NCI-H187 (cell line): ENCODE data around the gene CDKL4.
"Not testable (repeated sequence)": the region's sequence is repeated elsewhere in the genome, so short reads cannot be mapped to it uniquely, and the experiment has no call there.

Experiments
- DNase-seq, 2 experiments: peaks; one replicate each; lab custom pipeline; 2025; lab: John Stamatoyannopoulos, UW

Gene CDKL4

GRCh38 chr2:39243469-39244123, at the start of gene CDKL4:
Gene CDKL4, minus strand, starts transcription at chr2:39243970.
- no peak for DNase-seq

GRCh38 chr2:39290433-39290832, 46.7 kb upstream of the CDKL4 start:
- no peak for DNase-seq

GRCh38 chr2:39289609-39290008, 45.8 kb upstream of the CDKL4 start:
- DNase-seq, result no peak

- DNase-seq, result no peak
These were observed 39.8 kb upstream of the CDKL4 start for GRCh38 chr2:39283561-39283960.

GRCh38 chr2:39281391-39281790, 37.6 kb upstream of the CDKL4 start:
- no peak for DNase-seq

GRCh38 chr2:39275016-39275415, 31.2 kb upstream of the CDKL4 start:
- DNase-seq, result no peak

GRCh38 chr2:39269941-39270340, 26.2 kb upstream of the CDKL4 start:
- no peak for DNase-seq

- DNase-seq, result no peak
These were observed 23.2 kb upstream of the CDKL4 start for GRCh38 chr2:39266916-39267434.

GRCh38 chr2:39266139-39266805, 22.5 kb upstream of the CDKL4 start:
- no peak for DNase-seq

- no peak for DNase-seq
These were observed 21.5 kb upstream of the CDKL4 start for GRCh38 chr2:39265315-39265714.

- no peak for DNase-seq
These were observed 21.0 kb upstream of the CDKL4 start for GRCh38 chr2:39264733-39265132.

- DNase-seq, result no peak
These were observed 16.3 kb upstream of the CDKL4 start for GRCh38 chr2:39260087-39260486.

- DNase-seq, result no peak
These were observed 12.3 kb upstream of the CDKL4 start for GRCh38 chr2:39256040-39256439.

- DNase-seq, result no peak
These were observed 9.2 kb upstream of the CDKL4 start for GRCh38 chr2:39252888-39253518.

- no peak for DNase-seq
These were observed 3.8 kb upstream of the CDKL4 start for GRCh38 chr2:39247512-39248043.

- DNase-seq, result no peak
These were observed 2.7 kb upstream of the CDKL4 start for GRCh38 chr2:39246382-39246980.

GRCh38 chr2:39244963-39245625, 1.3 kb upstream of the CDKL4 start:
- not testable (repeated sequence) for DNase-seq

- DNase-seq, result not testable (repeated sequence)
These were observed 582 bp upstream of the CDKL4 start for GRCh38 chr2:39244241-39244862.

- DNase-seq, result no peak
These were observed 2.2 kb downstream of the CDKL4 start for GRCh38 chr2:39241588-39241987.

GRCh38 chr2:39240758-39241157, 3.0 kb downstream of the CDKL4 start:
- DNase-seq, result no peak

GRCh38 chr2:39234754-39235153, 9.0 kb downstream of the CDKL4 start:
- DNase-seq, result no peak
